Measurements from ENCODE around the gene THSD7B. TPM values are rescaled to one million over a fixed set of nuclear protein-coding genes. Genes with fewer than 3 reads are reported as not detected.

Gene THSD7B
- total and polyA plus RNA-seq, 2 of the 8 experiments (the other 6 are each of a cell fraction or from before 2014, with no cell fraction given) = 0.60 to 2.9 TPM

DNA sequence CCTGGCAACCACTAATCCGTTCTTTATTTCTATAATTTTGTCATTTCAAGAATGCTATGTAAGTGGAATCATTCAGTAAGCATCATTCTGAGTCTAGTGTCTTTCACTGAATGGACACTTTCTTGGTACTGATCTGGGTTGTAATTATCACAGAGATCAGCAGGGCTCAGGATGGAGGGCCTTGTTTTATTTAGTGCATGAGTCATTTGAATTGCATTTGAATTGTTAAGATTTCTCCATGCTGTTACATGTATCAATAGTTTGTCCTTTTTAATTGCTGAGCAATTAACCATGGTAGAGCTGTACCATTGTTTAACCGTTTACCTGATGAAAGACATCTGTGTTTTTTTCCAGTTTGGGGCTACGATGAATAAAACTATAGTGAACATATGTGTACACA, 256.4 kb downstream of the THSD7B start:
- Histone ChIP-seq H3K36me3 (ENCODE audit: control insufficient read depth in 2 of 4, insufficient read depth in 4 of 4, low read length in 3 of 4) (no peaks in the 10 kb centered on the region), H3K79me1 (ENCODE audit: low read depth, low read length) (no peaks in the 10 kb centered on the region), H3K23ac (ENCODE audit: insufficient read length) (no peak overlapping the region), H3K9me3 (ENCODE audit: insufficient read depth in 2 of 2, low read depth in 1 of 2, low read length in 1 of 2) (no peaks in the 10 kb centered on the region), H3K27me3 (replicated peaks in 1 of 4; ENCODE audit: control insufficient read depth in 3 of 4, extremely low read depth in 1 of 4, insufficient read depth in 3 of 4, low read length in 3 of 4) (no peaks in the 10 kb centered on the region), H3K9ac (replicated peaks in 1 of 4; ENCODE audit: extremely low read depth in 1 of 4, low read depth in 3 of 4, low read length in 3 of 4) (no peak overlapping the region), H2AFZ (ENCODE audit: low read length) (no peak overlapping the region), H3K23me2 (ENCODE audit: low read depth, low read length) (0 out of 2 replicates have a peak, but pooled peaks cover 1% of the 10 kb centered on the region), H2BK5ac (ENCODE audit: low read depth, low read length) (no peak overlapping the region), H4K8ac (ENCODE audit: extremely low read depth, insufficient read depth, low read length) (no peak overlapping the region), H3K4me1 (replicated peaks in 1 of 4; ENCODE audit: control insufficient read depth in 3 of 4, insufficient read depth in 4 of 4, low read length in 3 of 4) (peaks cover 0 to 3% (median 0%) of the 10 kb centered on the region in 4 experiments; a peak in 1 of 7 replicates), H3K18ac (ENCODE audit: extremely low read depth, low read length) (no peak overlapping the region), H4K5ac (ENCODE audit: insufficient read length, low read depth, low read length) (no peak overlapping the region), H2BK20ac (ENCODE audit: low read length) (no peak overlapping the region), H2BK120ac (replicated peaks; ENCODE audit: low read depth, low read length) (no peak overlapping the region), H4K20me1 (replicated peaks in 1 of 2; ENCODE audit: control insufficient read depth in 1 of 2, insufficient read depth in 2 of 2, low read length in 2 of 2) (no peaks in the 10 kb centered on the region), H3K4ac (replicated peaks; ENCODE audit: insufficient read length, low read depth, low read length) (no peak overlapping the region), H3K56ac (replicated peaks; ENCODE audit: insufficient read length, low read depth, low read length) (no peak overlapping the region), H3K4me2 (ENCODE audit: insufficient read depth in 1 of 2, low read depth in 2 of 2, low read length in 2 of 2) (no peak overlapping the region), H4K91ac (replicated peaks; ENCODE audit: insufficient read length, low read length) (no peak overlapping the region), H3K79me2 (ENCODE audit: control insufficient read depth in 1 of 2, insufficient read depth in 2 of 2, low read length in 2 of 2) (no peaks in the 10 kb centered on the region), H2BK12ac (ENCODE audit: low read depth, low read length) (no peak overlapping the region), H3K27ac (ENCODE audit: low read depth, low read length) (no peak overlapping the region), H2BK15ac (ENCODE audit: low read length) (no peak overlapping the region), H3K4me3 (ENCODE audit: extremely low read depth in 1 of 4, insufficient read depth in 2 of 4, low read depth in 3 of 4, low read length in 4 of 4) (no peak overlapping the region), H2AK5ac (ENCODE audit: low read depth, low read length) (no peak overlapping the region), H3K14ac (ENCODE audit: insufficient read length) (no peak overlapping the region)
- POLR2A ChIA-PET (ENCODE audit: partially characterized antibody) = interaction anchor here (0.7 kb wide), 1 partner anchor 15 kb away, joined by 3 read pairs; no protein-coding TSS in a partner anchor
- FAIRE-seq (no peak), DNase-seq (ENCODE audit: low read depth in 1 of 2, low spot score in 2 of 2) (no peak)
- CTCF ChIA-PET (ENCODE audit: partially characterized antibody) = no interaction called here
- 87% methylated on average over 3 of the region's 3 CpGs; no CpG with 5 or more reads in 1 of the 2 experiments for WGBS, 2 experiments (ENCODE audit: extremely low coverage in 1 of 2, insufficient coverage in 1 of 2, insufficient read length in 1 of 2, insufficient replicate concordance in 2 of 2, low coverage in 1 of 2, low lambda C conversion rate in 2 of 2, missing lambda C conversion rate in 1 of 2)
- TF ChIP-seq HDAC6 (IDR thresholded peaks at IDR 0.05; ENCODE audit: low read depth, low read length) (no peak), RFX5 (IDR thresholded peaks at IDR 0.05; ENCODE audit: borderline replicate concordance, low read depth, low read length) (no peak), FOSL1 (IDR thresholded peaks at IDR 0.05; ENCODE audit: insufficient read depth, low read depth, low read length) (no peak), POLR2AphosphoS5 (IDR thresholded peaks at IDR 0.05; ENCODE audit: low read depth, low read length) (no peak), GABPA (IDR thresholded peaks at IDR 0.05; ENCODE audit: borderline replicate concordance, insufficient read depth, low read length) (no peak), CTBP2 (IDR thresholded peaks at IDR 0.05; ENCODE audit: borderline replicate concordance, insufficient read depth, insufficient read length, low read length) (no peak), JUND (IDR thresholded peaks at IDR 0.05; ENCODE audit: low read length) (no peak), CHD2 (IDR thresholded peaks at IDR 0.05; ENCODE audit: low read length) (no peak), SP1 (IDR thresholded peaks at IDR 0.05; ENCODE audit: low read depth, low read length) (no peak), SIN3A (conservative IDR thresholded peaks at IDR 0.05 in 1 of 2, IDR thresholded peaks at IDR 0.05 in 1 of 2; ENCODE audit: low read depth in 1 of 2, low read length in 2 of 2) (no peak), TCF12 (IDR thresholded peaks at IDR 0.05; ENCODE audit: low read depth, low read length) (no peak), SAP30 (IDR thresholded peaks at IDR 0.05; ENCODE audit: insufficient read depth, insufficient replicate concordance, low read length) (no peak), SRF (IDR thresholded peaks at IDR 0.05; ENCODE audit: low read depth, low read length) (no peak), SIX5 (IDR thresholded peaks at IDR 0.05; ENCODE audit: low read depth, low read length) (no peak), KDM4A (IDR thresholded peaks at IDR 0.05; ENCODE audit: low read depth, low read length, severe bottlenecking) (no peak)
